ENCODE measurements around the gene SYNCRIP. TPM values are rescaled to one million over a fixed set of nuclear protein-coding genes. Genes with fewer than 3 reads are reported as not detected.
A peak's percentile ranks its signal among the peaks of the same experiment; 100 is the strongest.

The SYNCRIP gene
- total RNA-seq = 100 to 1,000 TPM in 1 of 3 donors, 10 to 100 TPM in 2; 55.8 to 127 (median 92.7) TPM
- long read RNA-seq, donor 1, full-length matches to known transcripts = 31 of 54 reads
- long read RNA-seq, donor 1, partial matches to known transcripts = 13 of 54 reads
- long read RNA-seq, donor 1, other reads (novel, unspliced or antisense) = 10 of 54 reads
- long read RNA-seq, donor 2, full-length matches to known transcripts = 8 of 55 reads
- long read RNA-seq, donor 2, partial matches to known transcripts = 42 of 55 reads
- long read RNA-seq, donor 2, other reads (novel, unspliced or antisense) = 5 of 55 reads

DNA sequence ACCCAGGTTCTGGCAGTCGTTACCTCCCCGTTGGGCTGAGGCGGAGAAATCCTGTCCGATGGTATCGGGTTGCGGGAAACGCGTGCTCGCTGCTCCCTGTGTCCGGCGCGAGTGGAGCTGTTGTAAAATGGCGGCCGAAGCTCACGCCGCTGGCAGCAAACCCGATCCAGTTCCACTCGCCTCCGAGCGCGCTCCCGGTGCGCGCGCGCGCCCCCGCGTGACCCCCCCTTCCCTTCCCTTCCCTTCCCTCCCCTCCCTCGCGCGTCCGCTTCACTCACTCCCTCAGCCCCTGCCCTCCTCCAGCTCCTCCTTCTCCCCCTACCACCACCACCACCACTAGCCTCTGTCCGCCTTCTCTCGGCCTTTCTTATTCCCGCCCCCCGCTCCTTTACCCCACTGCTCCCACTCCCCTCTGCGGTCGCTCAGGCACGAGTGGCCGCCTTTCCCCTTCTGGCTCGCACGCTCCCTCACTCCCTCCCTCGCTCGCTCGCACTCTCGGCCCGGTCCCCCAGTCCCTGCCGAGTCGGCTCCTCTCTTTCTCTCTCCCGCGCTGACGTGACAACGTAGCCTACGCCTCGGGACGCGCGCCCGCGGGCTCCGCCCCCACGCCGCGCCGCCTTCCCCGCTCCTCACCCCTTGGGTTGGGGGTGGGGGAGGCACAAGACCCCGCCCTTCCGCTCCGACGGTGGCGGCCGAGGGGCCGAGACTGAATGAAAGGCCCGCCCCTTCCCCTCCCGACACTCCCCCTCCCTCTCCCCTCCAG lies at the start of gene SYNCRIP:
TSS of gene SYNCRIP (minus strand) at position 113 of the 763 bp plus-strand sequence. CDS start 1,447 bp downstream, outside the sequence.
- Histone ChIP-seq H3K36me3 (ENCODE audit: low read depth) (no peaks in the 10 kb centered on the region), H3K4me3 (peak within 1 kb of the TSS; percentile 98), H3K9me3 (no peaks in the 10 kb centered on the region), H3K4me1 (ENCODE audit: low read depth) (peaks cover 19% of the 10 kb centered on the region)
- ATAC-seq = peak; percentile 87
- TF ChIP-seq, protein P1, sequence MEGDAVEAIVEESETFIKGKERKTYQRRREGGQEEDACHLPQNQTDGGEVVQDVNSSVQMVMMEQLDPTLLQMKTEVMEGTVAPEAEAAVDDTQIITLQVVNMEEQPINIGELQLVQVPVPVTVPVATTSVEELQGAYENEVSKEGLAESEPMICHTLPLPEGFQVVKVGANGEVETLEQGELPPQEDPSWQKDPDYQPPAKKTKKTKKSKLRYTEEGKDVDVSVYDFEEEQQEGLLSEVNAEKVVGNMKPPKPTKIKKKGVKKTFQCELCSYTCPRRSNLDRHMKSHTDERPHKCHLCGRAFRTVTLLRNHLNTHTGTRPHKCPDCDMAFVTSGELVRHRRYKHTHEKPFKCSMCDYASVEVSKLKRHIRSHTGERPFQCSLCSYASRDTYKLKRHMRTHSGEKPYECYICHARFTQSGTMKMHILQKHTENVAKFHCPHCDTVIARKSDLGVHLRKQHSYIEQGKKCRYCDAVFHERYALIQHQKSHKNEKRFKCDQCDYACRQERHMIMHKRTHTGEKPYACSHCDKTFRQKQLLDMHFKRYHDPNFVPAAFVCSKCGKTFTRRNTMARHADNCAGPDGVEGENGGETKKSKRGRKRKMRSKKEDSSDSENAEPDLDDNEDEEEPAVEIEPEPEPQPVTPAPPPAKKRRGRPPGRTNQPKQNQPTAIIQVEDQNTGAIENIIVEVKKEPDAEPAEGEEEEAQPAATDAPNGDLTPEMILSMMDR (IDR thresholded peaks at IDR 0.05) = no peak
- intact Hi-C loops (cut with DNase I, micrococcal nuclease) = loop anchor here in 1 of 2 donors (5.0 kb wide), 1 partner anchor 34 kb away; no protein-coding TSS in a partner anchor
- DNase-seq = peak; percentile 99

DNA sequence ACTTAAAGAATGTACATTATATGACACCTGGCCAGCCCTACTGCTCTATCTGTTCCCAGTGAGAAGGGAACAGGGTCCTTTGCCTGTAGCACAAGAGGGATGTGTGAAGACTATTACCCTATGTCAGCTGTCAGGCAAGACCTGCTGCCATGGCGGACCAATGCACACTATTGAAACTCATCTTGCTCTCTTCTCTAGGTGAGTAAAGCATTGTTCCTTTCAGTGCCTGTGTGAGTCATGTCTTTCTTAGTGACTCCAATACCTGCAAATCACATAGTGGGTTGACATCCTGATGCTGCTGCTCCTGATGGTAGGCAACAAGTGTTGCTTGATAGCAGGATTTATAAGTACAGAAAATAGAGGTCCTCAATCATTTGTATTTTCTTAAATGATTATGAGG lies 48.8 kb upstream of the SYNCRIP start:
- ATAC-seq (no peak), DNase-seq (no peak)
- Histone ChIP-seq H3K4me1 (ENCODE audit: low read depth) (no peaks in the 10 kb centered on the region), H3K4me3 (no peak overlapping the region), H3K9me3 (no peaks in the 10 kb centered on the region), H3K36me3 (ENCODE audit: low read depth) (no peaks in the 10 kb centered on the region)
- TF ChIP-seq, protein P1 (IDR thresholded peaks at IDR 0.05) = no peak
- intact Hi-C loops (cut with DNase I, micrococcal nuclease) = no loop called here

DNA sequence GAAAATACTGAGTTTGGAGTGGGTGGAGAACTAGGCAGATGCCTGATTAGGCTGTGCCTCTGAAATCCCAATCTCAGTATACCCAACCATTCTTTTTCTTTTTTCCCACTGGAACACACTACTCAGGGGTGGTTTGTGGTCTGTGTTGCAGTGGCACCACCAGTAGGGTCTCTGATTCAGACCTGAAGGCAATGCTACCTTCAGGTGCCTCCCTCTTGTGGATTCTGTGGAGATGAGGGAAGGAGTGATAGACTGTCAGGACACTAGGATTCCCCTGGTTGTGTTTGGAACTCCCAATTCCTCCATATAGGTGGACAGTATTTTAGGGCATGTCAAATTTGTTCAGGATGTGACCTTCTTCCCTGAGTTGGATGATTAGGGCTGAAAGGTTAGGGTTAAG lies 47.4 kb upstream of the SYNCRIP start:
- no peak for ATAC-seq
- no peaks in the 10 kb centered on the region for H3K36me3 ChIP-seq (ENCODE audit: low read depth)
- no peaks in the 10 kb centered on the region for H3K9me3 ChIP-seq
- DNase-seq = no peak
- intact Hi-C loops (cut with DNase I, micrococcal nuclease) = no loop called here
- TF ChIP-seq, protein P1 (IDR thresholded peaks at IDR 0.05) = no peak
- no peaks in the 10 kb centered on the region for H3K4me1 ChIP-seq (ENCODE audit: low read depth)
- no peak overlapping the region for H3K4me3 ChIP-seq

DNA sequence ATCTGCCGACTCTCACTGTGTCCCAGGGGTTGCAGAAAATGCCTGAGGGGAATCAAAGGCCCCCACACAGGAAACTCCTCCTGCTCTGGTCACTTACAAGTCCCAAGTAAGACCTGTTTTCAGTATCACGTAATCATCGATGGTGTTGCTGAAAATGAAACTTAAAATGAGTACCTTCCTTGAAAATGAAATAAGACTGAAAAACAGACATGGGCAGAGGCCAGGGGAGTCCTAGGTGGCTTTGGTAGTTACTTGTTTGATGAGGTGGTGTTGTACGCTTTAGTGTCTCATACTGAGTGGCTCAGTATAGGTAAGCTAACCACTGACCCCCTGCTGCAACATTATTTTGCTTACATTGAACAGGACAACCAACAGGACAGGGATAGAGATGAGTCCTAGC lies 43.0 kb upstream of the SYNCRIP start:
- Histone ChIP-seq H3K9me3 (no peaks in the 10 kb centered on the region), H3K4me1 (ENCODE audit: low read depth) (no peaks in the 10 kb centered on the region), H3K4me3 (no peak overlapping the region), H3K36me3 (ENCODE audit: low read depth) (no peaks in the 10 kb centered on the region)
- intact Hi-C loops (cut with DNase I, micrococcal nuclease) = no loop called here
- TF ChIP-seq, protein P1 (IDR thresholded peaks at IDR 0.05) = no peak
- DNase-seq (no peak), ATAC-seq (no peak)

DNA sequence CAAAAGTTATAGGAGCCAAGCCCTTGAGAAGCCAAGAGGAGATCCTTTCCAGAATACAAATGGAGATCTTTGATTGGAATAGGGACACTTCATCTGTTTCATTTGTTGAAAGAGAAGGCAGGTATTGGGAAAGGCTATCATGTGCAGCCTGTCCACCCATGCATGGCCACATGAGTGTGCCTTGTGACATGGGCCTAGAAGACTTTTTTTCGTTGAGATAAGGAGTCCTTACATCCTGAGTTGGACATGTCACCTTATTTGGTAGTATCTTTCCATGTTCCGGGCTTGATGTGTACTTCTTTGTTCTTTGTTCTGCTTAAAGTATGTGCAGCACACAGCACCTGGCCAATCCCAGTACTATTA lies 42.1 kb upstream of the SYNCRIP start:
- Histone ChIP-seq H3K4me1 (ENCODE audit: low read depth) (peaks cover 5% of the 10 kb centered on the region), H3K4me3 (no peak overlapping the region), H3K36me3 (ENCODE audit: low read depth) (no peaks in the 10 kb centered on the region), H3K9me3 (no peaks in the 10 kb centered on the region)
- TF ChIP-seq, protein P1 (IDR thresholded peaks at IDR 0.05) = no peak
- intact Hi-C loops (cut with DNase I, micrococcal nuclease) = no loop called here
- ATAC-seq = no peak
- DNase-seq = no peak
